ENCODE data around the gene CBLN3.

CBLN3 gene

GRCh38 chr14:24385524-24385923 is 43.9 kb downstream of the CBLN3 start:
- no peak for DNase-seq

GRCh38 chr14:24384169-24384568 is 45.3 kb downstream of the CBLN3 start:
- no peak for DNase-seq

GRCh38 chr14:24382064-24382371 is 47.5 kb downstream of the CBLN3 start:
- no peak for DNase-seq

- DNase-seq = no peak
These were observed 48.0 kb downstream of the CBLN3 start for GRCh38 chr14:24381363-24382063.

GRCh38 chr14:24379907-24380730 is 49.3 kb downstream of the CBLN3 start:
- DNase-seq = no peak

- no peak for DNase-seq
These were observed 50.2 kb downstream of the CBLN3 start for GRCh38 chr14:24378981-24379906.

- no peak for DNase-seq
These were observed 51.1 kb downstream of the CBLN3 start for GRCh38 chr14:24378327-24378726.

- no peak for DNase-seq
These were observed 51.8 kb downstream of the CBLN3 start for GRCh38 chr14:24377657-24378056.

GRCh38 chr14:24377126-24377525 is 52.3 kb downstream of the CBLN3 start:
- DNase-seq = no peak
